ENCODE measurements around the gene LRRC74B. TPM values are rescaled to one million over a fixed set of nuclear protein-coding genes. Genes with fewer than 3 reads are reported as not detected.
"Not testable (repeated sequence)": the region's sequence is repeated elsewhere in the genome, so short reads cannot be mapped to it uniquely, and the experiment has no call there.

The LRRC74B gene
- total and polyA plus RNA-seq, 12 donors: 0.07 to 0.32 (median 0.19) TPM; not detected in 8

DNA sequence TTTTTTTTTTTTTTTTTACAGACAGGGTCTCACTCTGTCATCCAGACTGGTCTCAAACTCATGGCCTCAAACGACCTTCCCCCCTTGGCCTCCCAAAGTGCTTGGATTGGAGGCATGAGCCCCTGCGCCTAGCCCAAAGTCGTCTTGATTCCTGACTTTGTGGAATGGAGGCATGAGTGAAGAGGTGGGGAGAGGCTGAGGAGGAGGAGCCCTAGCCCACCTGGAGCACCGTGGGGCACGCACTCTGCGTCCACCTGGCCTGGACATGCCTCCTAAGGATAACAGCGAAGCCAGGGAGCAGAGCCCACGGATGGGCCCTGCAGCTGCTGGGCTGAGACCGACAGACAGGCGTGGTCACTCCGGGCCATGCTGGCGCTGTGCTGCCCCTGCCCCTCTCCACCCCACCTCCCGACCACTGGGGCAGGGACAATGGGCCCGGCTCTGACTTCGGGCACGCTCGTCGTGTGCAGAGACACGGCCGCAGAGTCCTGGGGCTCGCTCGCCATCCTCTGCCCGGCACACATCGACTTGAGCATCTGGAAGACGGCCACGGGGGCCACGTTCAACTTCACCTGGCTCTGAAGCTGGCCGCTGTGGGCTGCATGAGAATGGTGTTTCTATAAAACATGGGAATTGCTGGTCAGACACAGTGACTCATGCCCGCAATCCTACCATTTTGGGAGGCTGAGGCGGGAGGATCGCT is 34.8 kb downstream of the LRRC74B start:
- 89 to 93% (median 90%) methylated on average over 16 to 31 of the region's 31 CpGs for WGBS, 4 donors

DNA sequence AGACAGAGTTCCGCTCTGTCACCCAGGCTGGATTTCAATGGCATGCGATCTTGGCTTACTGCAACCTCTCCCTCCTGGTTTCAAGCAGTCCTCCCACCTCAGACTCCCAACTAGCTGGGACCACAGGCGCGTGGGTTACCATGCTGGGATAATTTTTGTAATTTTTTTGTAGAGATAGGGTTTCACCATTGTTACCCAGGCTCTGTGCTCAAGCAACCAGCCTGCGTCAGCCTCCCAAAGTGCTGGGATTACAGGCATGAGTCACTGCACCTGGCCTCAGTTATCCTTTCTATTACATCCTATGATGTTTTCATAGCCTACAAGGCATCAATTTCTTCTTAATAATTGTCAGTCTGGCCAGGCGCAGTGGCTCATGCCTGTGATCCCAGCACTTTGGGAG is 36.5 kb downstream of the LRRC74B start:
- H3K27me3 ChIP-seq: no peaks in the 10 kb centered on the region
- no peaks in the 10 kb centered on the region for H3K36me3 ChIP-seq (replicated peaks in 1 of 2)
- 90 to 92% (median 91%) methylated on average over 6 of the region's 6 CpGs for WGBS, 4 donors
- intact Hi-C loops (cut with DNase I): no loop called here
- no peak overlapping the region for H3K27ac ChIP-seq
- no peak overlapping the region for H3K4me3 ChIP-seq
- H3K4me1 ChIP-seq (replicated peaks in 1 of 2): no peaks in the 10 kb centered on the region
- H3K9me3 ChIP-seq (replicated peaks in 1 of 3): no peaks in the 10 kb centered on the region
- TF ChIP-seq, protein P1, sequence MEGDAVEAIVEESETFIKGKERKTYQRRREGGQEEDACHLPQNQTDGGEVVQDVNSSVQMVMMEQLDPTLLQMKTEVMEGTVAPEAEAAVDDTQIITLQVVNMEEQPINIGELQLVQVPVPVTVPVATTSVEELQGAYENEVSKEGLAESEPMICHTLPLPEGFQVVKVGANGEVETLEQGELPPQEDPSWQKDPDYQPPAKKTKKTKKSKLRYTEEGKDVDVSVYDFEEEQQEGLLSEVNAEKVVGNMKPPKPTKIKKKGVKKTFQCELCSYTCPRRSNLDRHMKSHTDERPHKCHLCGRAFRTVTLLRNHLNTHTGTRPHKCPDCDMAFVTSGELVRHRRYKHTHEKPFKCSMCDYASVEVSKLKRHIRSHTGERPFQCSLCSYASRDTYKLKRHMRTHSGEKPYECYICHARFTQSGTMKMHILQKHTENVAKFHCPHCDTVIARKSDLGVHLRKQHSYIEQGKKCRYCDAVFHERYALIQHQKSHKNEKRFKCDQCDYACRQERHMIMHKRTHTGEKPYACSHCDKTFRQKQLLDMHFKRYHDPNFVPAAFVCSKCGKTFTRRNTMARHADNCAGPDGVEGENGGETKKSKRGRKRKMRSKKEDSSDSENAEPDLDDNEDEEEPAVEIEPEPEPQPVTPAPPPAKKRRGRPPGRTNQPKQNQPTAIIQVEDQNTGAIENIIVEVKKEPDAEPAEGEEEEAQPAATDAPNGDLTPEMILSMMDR (IDR thresholded peaks at IDR 0.05): no peak
- no peak for TF ChIP-seq POLR2A (IDR thresholded peaks at IDR 0.05)
- DNase-seq: no peak

More for the DNA sequence above, 34.8 kb downstream of the LRRC74B start:
- intact Hi-C loops (cut with DNase I): no loop called here
- H3K36me3 ChIP-seq (replicated peaks in 1 of 2): no peaks in the 10 kb centered on the region
- no peaks in the 10 kb centered on the region for H3K27me3 ChIP-seq
- H3K4me1 ChIP-seq (replicated peaks in 1 of 2): no peaks in the 10 kb centered on the region
- DNase-seq: no peak
- no peak overlapping the region for H3K4me3 ChIP-seq
- TF ChIP-seq, protein P1 (IDR thresholded peaks at IDR 0.05): no peak
- TF ChIP-seq POLR2A (IDR thresholded peaks at IDR 0.05): no peak
- H3K27ac ChIP-seq: no peak overlapping the region
- no peaks in the 10 kb centered on the region for H3K9me3 ChIP-seq (replicated peaks in 1 of 3)

DNA sequence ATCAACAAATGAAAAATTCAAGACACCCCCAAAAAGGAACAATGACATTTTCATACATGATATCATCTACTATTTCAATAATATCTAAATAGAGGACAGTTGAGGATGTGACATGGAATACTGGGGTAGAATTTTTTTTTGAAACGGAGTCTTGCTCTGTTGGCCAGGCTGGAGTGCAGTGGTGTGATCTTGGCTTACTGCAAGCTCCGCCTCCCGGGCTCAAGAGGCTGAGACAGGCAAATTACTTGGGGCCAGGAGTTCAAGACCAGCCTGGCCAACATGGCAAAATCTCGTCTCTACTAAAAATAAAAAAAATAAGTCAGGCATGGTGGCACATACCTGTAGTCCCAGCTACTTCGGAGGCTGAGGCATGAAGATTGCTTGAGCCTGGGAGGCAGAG is 41.4 kb downstream of the LRRC74B start:
- no peak overlapping the region for H3K4me3 ChIP-seq
- H3K9me3 ChIP-seq (replicated peaks in 1 of 3): no peaks in the 10 kb centered on the region
- no peak for TF ChIP-seq POLR2A (IDR thresholded peaks at IDR 0.05)
- TF ChIP-seq, protein P1 (IDR thresholded peaks at IDR 0.05): no peak
- H3K4me1 ChIP-seq (replicated peaks in 1 of 2): no peaks in the 10 kb centered on the region
- intact Hi-C loops (cut with DNase I): no loop called here
- no peak overlapping the region for H3K27ac ChIP-seq
- H3K36me3 ChIP-seq (replicated peaks in 1 of 2): no peaks in the 10 kb centered on the region
- no peak for DNase-seq
- H3K27me3 ChIP-seq: no peaks in the 10 kb centered on the region
- 68 to 86% (median 75%) methylated on average over 5 of the region's 5 CpGs for WGBS, 4 donors

DNA sequence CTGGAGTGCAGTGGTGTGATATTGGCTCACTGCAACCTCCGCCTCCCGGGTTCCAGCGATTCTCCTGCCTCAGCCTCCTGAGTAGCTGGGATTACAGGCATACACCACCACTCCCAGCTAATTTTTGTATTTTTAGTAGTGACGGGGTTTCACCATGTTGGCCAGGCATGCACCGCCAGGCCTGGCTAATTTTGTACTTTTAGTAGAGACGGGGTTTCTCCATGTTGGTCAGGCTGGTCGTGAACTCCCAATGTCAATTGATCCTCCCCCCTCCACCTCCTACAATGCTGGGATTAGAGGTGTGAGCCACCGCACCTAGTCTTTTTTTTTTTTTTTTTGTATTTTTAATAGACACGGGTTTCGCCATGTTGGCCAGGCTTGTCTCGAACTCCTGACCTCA is 42.2 kb downstream of the LRRC74B start:
- H3K4me1 ChIP-seq (replicated peaks in 1 of 2); H3K36me3 ChIP-seq (replicated peaks in 1 of 2); DNase-seq; H3K4me3 ChIP-seq; H3K27me3 ChIP-seq; H3K27ac ChIP-seq; H3K9me3 ChIP-seq (replicated peaks in 1 of 3); intact Hi-C loops (cut with DNase I): not testable (repeated sequence)
- WGBS, 4 donors: 87 to 93% (median 90%) methylated on average over 11 of the region's 11 CpGs

DNA sequence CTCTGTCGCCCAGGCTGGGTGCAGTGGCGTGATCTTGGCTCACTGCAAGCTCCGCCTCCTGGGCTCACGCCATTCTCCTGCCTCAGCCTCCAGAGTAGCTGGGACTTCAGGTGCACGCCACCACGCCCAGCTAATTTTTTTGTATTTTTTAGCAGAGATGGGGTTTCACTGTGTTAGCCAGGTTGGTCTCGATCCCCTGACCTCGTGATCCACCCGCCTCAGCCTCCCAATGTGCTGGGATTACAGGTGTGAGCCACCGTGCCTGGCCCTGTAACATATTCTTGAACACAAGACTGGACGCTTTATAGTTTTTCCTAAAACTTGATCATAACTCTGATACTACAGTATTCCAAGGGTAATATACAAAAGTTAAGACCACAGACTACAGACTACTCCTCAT is 45.5 kb downstream of the LRRC74B start:
- H3K4me1 ChIP-seq (replicated peaks in 1 of 2); H3K27ac ChIP-seq; H3K27me3 ChIP-seq; intact Hi-C loops (cut with DNase I); H3K4me3 ChIP-seq; H3K9me3 ChIP-seq (replicated peaks in 1 of 3); DNase-seq; H3K36me3 ChIP-seq (replicated peaks in 1 of 2): not testable (repeated sequence)
- 88 to 94% (median 91%) methylated on average over 11 of the region's 11 CpGs for WGBS, 4 donors

All from adrenal gland (tissue), 12 donors.